GM21423 (cell line): ENCODE results near the gene PTH2.
"Not testable (repeated sequence)": the region's sequence is repeated elsewhere in the genome, so short reads cannot be mapped to it uniquely, and the experiment has no call there.

Experiments
- ATAC-seq: cut with Tn5 transposase; IDR thresholded peaks from one replicate; pipeline ENCODE4 v1.9.1; 2021; ENCODE audit warnings: mild to moderate bottlenecking, moderate library complexity; ENCODE audit not compliant: unreplicated experiment

PTH2 gene

GRCh38 chr19:49423071-49423984 lies at the start of gene PTH2:
Gene PTH2 (minus strand): TSS chr19:49423441. CDS start chr19:49423339, 102 bp downstream.
- ATAC-seq = no peak

DNA sequence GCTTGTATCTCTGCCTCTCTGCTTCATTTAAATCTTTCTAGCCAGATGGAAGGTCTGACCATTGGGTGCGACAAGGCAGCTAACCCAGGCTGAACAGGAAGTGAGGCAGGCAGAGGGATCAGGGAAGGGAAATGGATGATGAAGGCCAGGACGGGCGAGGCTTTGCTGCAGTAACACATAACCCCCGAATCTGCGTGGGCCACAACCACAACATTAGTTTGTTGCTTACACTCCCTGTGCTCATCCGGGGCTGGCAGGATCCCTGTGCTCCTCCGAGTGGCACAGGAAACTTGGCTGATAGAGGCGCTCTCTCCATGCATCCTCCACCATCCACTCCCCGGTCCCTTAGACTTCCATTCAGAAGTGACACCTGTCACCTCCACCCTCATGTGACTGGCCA lies 49.7 kb upstream of the PTH2 start:
- ATAC-seq = no peak

DNA sequence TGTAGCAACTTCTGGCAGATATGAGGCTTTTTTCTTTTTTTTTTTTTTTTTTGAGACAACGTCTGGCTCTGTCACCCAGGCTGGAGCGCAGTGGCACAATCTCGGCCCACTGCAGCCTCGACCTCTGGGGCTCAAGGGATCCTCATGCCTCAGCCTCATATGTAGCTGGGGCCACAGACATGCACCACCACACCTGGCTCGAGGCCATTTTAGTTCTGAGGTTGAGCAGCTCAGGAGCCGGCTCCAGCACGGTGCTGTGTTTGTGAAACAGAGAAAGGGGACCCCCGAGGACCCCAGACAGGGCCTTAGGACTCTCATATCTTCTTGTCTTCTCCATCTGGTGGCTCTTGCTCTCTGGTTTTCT lies 47.4 kb upstream of the PTH2 start:
- no peak for ATAC-seq

GRCh38 chr19:49469828-49470614 lies 46.8 kb upstream of the PTH2 start:
- ATAC-seq = peak; percentile 54

DNA sequence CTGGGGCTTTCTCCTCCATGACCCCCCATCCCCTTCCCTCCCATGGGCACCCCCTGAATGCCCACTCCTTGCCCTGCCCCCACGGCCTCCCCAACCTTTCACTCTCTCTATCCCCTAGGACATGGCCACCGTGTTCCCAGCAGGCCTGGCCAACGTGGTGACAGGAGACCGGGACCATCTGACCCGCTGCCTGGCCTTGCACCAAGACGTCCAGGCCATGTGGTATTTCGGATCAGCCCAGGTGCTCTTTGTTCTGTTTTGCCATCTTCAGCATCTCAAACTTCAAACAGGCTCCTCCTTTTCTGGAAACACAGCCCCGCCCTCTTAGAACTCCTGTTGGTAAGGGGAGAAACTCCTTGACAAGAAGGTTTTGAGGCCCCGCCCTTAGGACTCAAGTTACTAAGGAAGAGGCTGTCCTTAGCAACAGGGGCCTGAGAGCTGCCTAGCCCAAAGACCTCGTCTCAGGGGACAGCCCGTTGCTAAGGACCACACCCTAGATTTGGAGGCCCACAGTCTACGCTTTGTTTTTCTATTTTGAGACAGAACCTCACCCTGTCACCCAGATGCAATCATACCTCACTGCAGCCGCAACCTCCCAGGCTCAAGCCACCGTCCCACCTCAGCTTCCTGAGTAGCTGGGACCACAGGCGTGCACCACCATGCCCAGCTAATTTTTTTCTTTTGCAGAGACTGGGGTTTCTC lies 45.7 kb upstream of the PTH2 start:
- peak; percentile 53 for ATAC-seq

- ATAC-seq = no peak
Observed at GRCh38 chr19:49468199-49468598, 45.0 kb upstream of the PTH2 start.

- ATAC-seq = no peak
Observed at GRCh38 chr19:49465371-49465770, 42.1 kb upstream of the PTH2 start.

GRCh38 chr19:49463960-49464740 lies 40.9 kb upstream of the PTH2 start:
- ATAC-seq = no peak

- ATAC-seq = no peak
Observed at GRCh38 chr19:49462492-49462891, 39.3 kb upstream of the PTH2 start.

DNA sequence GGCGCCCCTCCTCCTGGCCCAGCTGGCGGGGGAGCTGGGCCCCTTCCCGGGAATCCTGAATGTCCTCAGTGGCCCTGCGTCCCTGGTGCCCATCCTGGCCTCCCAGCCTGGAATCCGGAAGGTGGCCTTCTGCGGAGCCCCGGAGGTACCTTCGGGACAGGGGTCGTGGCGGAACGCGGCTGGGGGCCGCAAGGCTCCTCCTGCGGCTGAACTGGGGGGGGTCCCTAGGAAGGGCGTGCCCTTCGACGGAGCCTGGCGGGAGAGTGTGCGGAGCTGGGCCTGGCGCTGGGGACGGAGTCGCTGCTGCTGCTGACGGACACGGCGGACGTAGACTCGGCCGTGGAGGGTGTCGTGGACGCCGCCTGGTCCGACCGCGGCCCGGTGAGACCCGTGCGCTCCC lies 38.4 kb upstream of the PTH2 start:
- no peak for ATAC-seq

DNA sequence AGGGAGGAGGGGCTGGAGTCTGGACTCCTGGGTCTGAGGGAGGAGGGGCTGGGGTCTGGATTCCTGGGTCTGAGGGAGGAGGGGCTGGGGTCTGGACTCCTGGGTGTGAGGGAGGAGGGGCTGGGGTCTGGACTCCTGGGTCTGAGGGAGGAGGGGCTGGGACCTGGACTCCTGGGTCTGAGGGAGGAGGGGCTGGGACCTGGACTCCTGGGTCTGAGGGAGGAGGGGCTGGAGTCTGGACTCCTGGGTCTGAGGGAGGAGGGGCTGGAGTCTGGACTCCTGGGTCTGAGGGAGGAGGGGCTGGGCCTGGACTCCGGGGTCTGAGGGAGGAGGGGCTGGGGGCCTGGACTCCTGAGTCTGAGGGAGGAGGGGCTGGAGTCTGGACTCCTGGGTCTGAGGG lies 37.9 kb upstream of the PTH2 start:
- not testable (repeated sequence) for ATAC-seq

DNA sequence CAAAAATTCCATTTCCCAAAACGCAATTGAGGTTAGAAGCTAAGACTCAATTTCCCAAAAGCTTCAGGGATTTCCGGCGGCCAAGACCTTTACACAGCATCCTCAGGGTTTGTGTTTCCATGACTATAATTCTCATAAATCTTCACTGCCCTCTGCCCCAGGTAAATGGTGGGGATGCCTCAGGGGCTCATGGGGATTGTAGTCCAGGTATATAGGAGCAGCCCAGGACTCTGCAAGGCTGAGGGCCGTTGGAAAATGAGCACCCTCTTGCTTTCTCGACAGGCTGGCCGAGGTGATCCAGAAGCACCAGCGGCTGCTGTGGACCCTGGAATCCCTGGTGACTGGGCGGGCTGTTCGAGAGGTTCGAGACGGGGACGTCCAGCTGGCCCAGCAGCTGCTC lies 36.1 kb upstream of the PTH2 start:
- no peak for ATAC-seq

GRCh38 chr19:49458567-49458903 lies 35.3 kb upstream of the PTH2 start:
- no peak for ATAC-seq

DNA sequence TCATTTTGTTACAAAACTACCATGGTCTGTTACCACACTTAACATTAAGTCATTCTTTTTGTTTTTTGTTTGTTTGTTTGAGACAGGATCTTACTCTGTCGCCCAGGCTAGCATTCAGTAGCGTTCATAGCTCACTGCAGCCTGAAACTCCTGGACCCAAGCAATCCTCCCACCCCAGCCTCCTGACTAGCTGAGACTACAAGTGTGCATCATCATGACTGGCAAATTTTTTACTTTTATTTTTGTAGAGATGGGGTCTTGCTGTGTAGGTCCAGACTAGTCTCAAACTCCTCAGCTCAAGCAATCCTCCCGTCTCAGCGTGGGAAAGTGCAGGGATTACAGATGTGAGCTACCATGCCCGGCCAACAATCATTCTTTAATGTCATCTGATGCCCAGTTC lies 33.1 kb upstream of the PTH2 start:
- ATAC-seq = no peak

GRCh38 chr19:49455773-49456172 lies 32.5 kb upstream of the PTH2 start:
- ATAC-seq = no peak

DNA sequence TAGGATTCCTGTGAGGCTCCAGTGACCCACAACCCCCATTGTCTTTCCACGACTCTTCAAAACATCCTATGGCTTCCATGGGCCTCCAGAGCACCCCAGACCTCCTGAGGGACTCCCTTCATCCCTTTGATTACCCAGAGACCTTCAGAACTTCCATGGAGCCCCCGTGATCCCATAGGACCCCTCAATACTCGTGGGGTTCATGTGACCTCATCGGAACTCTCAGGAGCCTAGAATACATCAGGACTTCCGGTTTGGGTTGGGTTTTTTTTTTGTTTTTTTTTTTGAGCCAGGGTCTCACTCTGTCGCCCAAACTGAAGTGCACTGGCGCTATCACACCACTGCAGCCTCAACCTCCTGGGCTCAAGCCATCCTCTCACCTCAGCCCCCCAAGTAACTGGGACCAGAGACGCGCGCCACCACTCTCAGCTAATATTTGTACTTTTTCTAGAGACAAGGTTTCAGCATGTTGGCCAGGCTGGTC lies 30.6 kb upstream of the PTH2 start:
- no peak for ATAC-seq

- peak; percentile 83 for ATAC-seq
Observed at GRCh38 chr19:49453013-49453756, 29.9 kb upstream of the PTH2 start, which contains the start of gene ALDH16A1. Gene ALDH16A1 (plus strand): TSS chr19:49453225. CDS start chr19:49453332, 107 bp downstream.

DNA sequence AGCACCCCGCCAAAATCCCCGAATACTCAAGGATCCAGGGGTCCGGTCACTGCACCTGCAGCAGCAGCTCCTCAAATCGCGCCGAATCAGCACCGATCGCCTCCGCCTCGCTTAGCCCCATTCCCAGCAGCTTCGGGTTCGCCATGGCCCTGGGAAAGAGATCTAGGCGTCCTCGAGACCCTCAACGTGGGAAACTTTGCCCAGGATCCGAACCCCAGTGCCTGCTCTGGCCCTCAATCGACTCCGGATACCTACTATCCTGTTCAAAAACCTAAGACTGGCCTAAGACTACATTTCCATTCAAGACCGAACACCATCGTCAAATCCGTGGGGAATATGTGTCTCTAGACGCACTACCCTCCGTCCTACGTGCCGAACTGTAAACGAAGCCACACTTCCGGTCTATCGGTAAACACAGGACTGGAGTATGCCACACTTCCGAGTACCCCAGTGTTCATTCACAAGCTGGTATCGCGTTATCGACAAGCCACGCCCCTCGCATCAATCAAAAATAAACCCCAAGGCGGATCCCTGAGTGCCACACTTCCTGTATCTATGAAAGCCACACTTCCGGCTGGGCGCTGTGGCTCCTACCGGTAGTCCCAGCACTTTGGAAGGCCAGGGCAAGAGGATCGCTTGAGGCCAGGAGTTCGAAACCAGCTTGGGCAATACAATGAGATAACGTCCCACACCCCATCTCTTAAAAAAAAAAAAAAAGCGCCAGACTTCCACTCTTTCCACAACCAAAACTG lies 28.4 kb upstream of the PTH2 start, which contains the start of gene PIH1D1:
PIH1D1 (minus strand) TSS at position 385 of the 752 bp plus-strand sequence; CDS start at position 145, 240 bp downstream.
- peak; percentile 54 for ATAC-seq

- no peak for ATAC-seq
Observed at GRCh38 chr19:49450405-49450804, 27.2 kb upstream of the PTH2 start.
